ENCODE results near the gene FXYD2.

FXYD2 gene

DNA sequence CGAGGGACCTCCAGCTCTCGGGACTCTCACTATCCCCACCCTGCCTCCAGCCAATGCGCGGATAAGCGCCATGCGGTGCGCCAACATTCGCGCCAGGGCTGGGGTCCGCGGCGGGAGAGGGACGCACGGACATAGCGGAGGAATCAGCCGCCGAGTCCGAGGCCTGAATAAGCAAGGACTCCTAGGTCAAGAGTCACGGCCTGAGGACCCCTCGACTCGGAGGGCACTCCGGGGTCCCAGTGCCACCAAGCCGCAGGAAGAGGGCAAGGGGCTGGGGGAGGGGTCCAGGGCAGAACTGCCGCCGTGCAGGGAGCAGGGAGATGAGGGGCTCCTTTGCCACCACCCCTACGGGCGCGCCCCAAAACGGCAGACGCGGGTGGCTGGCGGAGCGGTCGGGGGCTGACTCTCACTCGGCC lies 28.1 kb downstream of the FXYD2 start:
- no peak for DNase-seq (ENCODE audit: low read depth)

GRCh38 chr11:117795638-117796455 lies 28.7 kb downstream of the FXYD2 start:
- DNase-seq (ENCODE audit: low read depth) = no peak

DNA sequence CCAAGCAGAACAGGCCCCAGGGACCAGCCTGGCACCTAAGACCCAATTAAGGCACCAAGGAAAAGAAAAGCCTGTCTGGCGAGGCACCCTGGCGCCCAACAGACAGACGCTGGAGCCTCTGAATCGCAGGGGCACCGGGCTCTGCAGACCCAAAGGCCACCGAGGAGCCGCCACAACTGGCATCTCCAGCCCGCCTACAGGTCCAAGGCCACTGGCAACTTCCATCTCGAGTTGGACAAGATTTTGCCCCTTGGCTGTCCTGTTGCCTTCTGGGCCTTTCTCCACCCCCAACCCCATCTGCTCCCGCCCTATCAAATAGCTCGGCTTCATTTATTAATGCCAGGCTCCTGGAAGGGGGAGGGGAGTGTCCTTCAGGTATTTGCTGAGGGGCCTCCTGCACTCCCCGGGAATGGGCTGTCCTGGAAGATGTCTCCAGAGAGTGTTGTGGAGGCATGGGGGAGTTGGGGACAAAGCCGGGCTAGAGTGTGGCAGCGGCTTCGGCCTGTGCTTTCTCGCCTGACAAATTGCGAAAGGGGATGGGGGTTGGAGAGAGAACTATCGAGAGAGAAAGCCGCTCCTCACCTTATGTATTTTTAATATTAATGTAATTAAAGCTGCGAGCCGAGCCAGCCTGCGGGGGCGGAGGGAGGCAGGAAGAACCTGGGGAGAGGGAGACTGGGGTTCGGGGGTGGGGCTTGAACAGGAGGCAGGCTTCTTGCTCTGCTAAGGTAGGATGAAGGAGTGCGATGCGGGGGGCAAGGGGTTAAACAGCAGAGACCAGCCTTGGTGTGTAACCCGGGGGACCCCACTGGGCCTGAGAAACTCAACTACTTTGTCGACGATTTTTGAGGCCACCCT lies 29.5 kb downstream of the FXYD2 start:
- DNase-seq (ENCODE audit: low read depth) = no peak

DNA sequence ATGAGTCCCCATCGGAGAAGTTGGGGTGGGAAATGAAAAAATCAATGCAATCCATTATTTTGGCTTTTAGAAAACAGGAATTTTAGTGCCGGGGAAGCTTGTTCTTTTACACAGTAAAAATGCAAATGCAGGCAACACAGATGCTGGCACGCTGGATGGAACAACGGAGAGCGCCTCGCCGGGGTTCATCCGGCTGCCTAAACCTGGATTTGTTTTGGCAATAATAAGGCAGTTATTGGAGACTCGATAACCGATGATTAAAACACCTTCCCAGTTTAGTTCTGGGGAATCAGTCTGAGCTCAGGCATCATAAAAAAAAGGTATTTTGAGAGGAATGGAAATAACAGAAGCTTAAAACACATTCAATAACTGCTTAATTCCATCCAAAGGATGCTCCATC lies 30.4 kb downstream of the FXYD2 start:
- no peak for DNase-seq (ENCODE audit: low read depth)

DNA sequence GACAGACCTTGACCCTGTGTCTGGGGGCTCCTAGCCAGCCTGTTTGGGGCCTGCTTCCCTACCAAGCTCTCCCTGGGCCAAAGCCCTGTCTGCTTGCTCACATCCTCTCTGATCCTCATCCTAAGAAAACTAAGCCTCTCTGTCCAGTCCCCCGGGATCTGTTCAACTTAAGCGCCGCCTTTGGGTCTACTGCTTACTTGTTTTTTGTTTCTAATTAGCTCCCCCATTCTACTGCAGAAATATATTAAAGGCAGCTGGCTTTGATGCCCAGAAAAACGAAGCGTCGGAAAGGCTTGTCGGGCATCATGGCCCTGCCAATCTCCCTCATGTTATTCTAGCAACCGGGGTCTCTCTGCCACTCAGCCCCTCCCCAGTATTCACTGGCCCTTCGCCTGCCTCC lies 31.0 kb downstream of the FXYD2 start:
- no peak for DNase-seq (ENCODE audit: low read depth)

DNA sequence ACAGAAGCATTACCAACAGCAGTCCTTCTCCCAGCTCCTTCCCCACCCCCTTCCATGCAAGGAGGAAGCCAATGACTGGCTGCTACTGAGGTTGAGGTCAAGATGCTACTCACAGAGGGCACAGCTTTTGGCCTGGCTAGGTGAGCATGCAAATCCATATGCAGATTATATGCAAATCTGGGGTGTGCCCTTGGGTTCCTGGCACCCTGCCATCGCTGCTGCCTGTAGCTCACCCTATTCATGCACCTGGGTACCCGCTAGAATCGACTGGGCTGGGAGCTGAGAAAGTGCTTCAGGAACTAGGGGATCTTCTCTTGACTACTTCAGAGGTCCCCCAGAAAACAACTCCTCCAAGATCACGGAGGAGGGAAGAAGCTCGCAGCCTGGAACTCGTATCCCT lies 31.6 kb downstream of the FXYD2 start:
- DNase-seq (ENCODE audit: low read depth) = no peak

DNA sequence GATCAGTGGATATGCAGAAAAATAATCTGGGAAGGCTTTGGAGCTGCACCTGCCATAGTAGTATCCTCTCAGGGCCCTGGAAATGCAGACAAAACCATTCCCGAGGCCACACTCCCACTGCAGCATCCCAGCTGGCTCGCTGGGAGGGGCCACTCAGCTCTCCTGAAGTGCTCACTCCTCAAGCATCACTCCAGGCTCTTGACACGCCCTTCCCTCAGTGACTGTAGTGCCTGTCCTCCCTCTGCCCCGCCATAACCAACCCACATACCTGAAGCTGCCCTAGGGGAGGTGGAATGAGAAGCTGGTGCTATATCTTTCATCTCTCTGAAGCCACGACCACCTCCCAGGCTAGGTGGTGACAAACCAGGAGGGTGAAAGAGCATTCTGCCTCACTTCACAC lies 32.3 kb downstream of the FXYD2 start:
- DNase-seq (ENCODE audit: low read depth) = no peak

- DNase-seq (ENCODE audit: low read depth) = no peak
These were observed 34.3 kb downstream of the FXYD2 start for GRCh38 chr11:117790279-117790678.

DNA sequence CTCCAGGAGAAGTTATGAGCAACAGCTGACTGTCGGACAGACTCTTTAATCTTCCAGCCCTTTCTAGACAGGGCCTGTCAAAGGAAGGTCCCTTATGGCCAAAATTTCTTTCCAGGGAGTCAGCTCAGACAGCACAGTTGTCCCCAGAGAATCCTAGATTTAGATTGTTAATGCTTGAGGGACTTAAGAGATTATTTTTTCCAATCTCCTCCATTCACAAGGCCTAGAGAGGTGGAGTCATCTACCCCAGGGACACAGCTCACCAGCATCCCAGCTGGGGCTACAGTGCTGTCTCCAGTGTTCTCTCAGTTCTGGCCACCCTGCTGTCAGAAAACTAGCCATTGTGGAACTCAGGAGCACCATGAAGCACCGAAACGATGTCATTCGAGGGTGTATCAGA lies 35.3 kb downstream of the FXYD2 start:
- no peak for DNase-seq (ENCODE audit: low read depth)

GRCh38 chr11:117786135-117786870 lies 38.2 kb downstream of the FXYD2 start:
- DNase-seq (ENCODE audit: low read depth) = no peak

- no peak for DNase-seq (ENCODE audit: low read depth)
These were observed 42.4 kb downstream of the FXYD2 start for GRCh38 chr11:117782101-117782500.

DNA sequence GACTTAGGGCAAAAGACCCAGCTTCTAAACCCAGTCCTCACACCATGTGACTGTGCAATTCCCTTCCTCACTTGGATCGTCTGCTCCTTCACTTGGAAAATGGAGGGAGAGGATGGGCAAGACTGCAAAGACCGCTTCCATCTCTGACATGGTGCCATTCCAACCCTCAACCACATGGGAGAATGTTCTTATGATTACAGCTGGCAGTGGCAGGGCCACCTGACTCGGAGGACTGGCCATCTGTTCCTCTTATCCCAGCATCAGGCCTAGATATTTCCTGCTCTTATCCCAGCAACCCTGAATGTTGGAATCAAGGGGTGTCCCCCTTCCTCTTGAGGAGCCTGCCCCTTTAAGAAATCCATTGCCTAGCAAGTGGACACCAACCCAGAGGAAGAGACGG lies 42.9 kb downstream of the FXYD2 start:
- DNase-seq (ENCODE audit: low read depth) = no peak

GRCh38 chr11:117780456-117780855 lies 44.1 kb downstream of the FXYD2 start:
- DNase-seq (ENCODE audit: low read depth) = no peak

DNA sequence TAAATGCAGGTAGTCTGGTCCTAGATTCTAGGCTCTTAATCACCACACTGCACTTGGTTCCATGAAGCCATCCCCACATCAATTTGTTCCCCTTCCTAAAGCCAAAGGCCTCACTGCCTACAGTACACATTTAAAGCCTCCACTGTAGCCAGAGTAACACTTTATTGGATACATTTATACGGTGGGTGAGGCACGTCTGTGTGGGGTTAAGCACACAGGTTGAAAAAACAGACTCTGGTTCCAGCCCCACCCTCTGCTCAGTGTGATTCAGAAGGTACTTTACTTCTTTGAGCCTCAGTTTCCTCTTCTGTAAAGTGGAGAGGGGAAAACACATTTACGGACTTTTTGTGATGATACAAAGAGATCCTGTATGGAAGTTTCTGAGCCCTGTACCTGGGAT lies 50.0 kb downstream of the FXYD2 start:
- DNase-seq (ENCODE audit: low read depth) = no peak

GRCh38 chr11:117772360-117772759 lies 52.2 kb downstream of the FXYD2 start:
- DNase-seq (ENCODE audit: low read depth) = no peak

DNA sequence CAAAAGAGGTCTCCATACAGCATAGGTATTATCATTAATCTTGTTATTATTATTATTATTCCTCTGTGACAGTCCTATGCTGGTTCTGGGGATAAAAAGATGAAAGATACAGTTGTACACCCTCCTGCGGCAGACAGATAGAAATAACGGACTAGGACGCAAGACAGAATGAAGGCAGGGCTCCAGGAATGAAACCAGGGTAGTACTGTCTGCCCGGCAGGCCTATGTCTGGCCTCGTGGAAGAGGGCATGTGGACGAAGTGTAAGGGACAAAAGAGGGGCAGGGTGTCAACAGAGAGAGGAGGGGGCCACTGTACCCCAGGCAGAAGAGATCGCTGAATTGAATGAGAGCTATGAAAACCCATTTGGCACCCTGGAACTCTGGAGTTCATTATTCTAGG lies 52.7 kb downstream of the FXYD2 start:
- no peak for DNase-seq (ENCODE audit: low read depth)

GRCh38 chr11:117771197-117771596 lies 53.3 kb downstream of the FXYD2 start:
- no peak for DNase-seq (ENCODE audit: low read depth)

DNA sequence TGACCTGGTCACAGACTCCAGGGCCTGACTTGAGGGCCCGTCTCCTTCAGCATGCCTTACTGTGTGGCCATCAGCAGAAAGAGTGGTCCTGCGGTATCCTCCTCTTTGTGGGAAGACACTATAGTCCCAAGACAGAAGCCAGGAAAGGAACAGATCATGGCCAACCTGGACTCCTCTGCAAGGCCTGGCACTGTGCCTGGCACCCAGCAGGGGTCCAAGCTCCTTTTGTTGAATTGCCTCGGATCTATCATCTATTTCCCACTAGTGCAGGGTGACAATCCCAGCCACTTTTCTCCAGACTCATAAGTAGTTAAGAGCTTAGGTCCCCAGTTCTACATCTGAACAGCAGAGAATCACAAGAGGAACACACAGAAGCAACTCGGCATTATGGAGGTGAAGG lies 54.5 kb downstream of the FXYD2 start:
- DNase-seq (ENCODE audit: low read depth) = no peak
